HepG2 (cell line): Measurements from ENCODE around the gene BOD1L1. TPM values are rescaled to one million over a fixed set of nuclear protein-coding genes. Genes with fewer than 3 reads are reported as not detected.

Experiments used
- BCL3 ChIP-seq: sonication (generic); formaldehyde crosslinking; IDR thresholded peaks from 2 replicates; pipeline ENCODE4 v1.5.1; 2020; ENCODE audit warnings: mild to moderate bottlenecking, missing genetic modification reagents, moderate library complexity
- CHD4 ChIP-seq: fragments of 200-600 bp; sonication (generic); IDR thresholded peaks from 2 replicates; pipeline ENCODE4 v1.7.0; 2017; ENCODE audit warnings: mild to moderate bottlenecking, low read length, borderline replicate concordance
- FOXC1 ChIP-seq: sonication (generic); formaldehyde crosslinking; IDR thresholded peaks from 2 replicates; pipeline ENCODE4 v1.8.0; 2022; ENCODE audit warnings: mild to moderate bottlenecking, missing genetic modification reagents, borderline replicate concordance
- THAP11 ChIP-seq: IDR thresholded peaks from 2 replicates; pipeline ENCODE4 v1.6.1; 2016; ENCODE audit warnings: missing biosample characterization, missing genetic modification reagents
- ZBTB1 ChIP-seq: sonication (generic); formaldehyde crosslinking; IDR thresholded peaks from 2 replicates; pipeline ENCODE4 v1.4.0; 2020; ENCODE audit warnings: missing genetic modification reagents, borderline replicate concordance
- ZBTB46 ChIP-seq: sonication (generic); formaldehyde crosslinking; IDR thresholded peaks from 2 replicates; pipeline ENCODE4 v1.4.0; 2020; ENCODE audit warnings: mild to moderate bottlenecking, missing genetic modification reagents, borderline replicate concordance
- ZNF17 ChIP-seq: sonication (generic); formaldehyde crosslinking; IDR thresholded peaks from 2 replicates; pipeline ENCODE4 v1.5.0; 2020; ENCODE audit warnings: mild to moderate bottlenecking, missing genetic modification reagents
- ZNF605 ChIP-seq: sonication (generic); formaldehyde crosslinking; IDR thresholded peaks from 2 replicates; pipeline ENCODE4 v1.8.0; 2022; ENCODE audit warnings: mild to moderate bottlenecking, missing genetic modification reagents
- polyA plus RNA-seq, 8 experiments: library from polyadenylated mRNA; depleted of rRNA in 3 of 8; stranded (reverse) in 7 of 8; unstranded in 1 of 8; fragments of >200 nt; fragmentation: Illumina TruSeq in 4 of 8; extraction: Trizol in 4 of 8; gene quantifications; 2 replicates each; pipeline versions ENCODE4 v1.2.1 to v1.2.3, GENCODE V29; 2011 to 2016; ENCODE audit warnings: low read depth in 4 of 8, missing spikeins in 1 of 8, mixed read lengths in 1 of 8; ENCODE audit not compliant: insufficient read depth in 1 of 8
- total RNA-seq, 5 experiments: library from RNA; depleted of rRNA; stranded (reverse); fragments of >200 nt; fragmentation: Illumina TruSeq; extraction: Trizol; gene quantifications; 2 replicates each; pipeline ENCODE4 v1.2.3, GENCODE V29; 2016; ENCODE audit warnings: low read depth in 1 of 5
- TF ChIP-seq, protein P1 (sequence below), 2 experiments: fragments of 450-650 bp in 1 of 2; sonication (generic) in 1 of 2; formaldehyde crosslinking in 1 of 2; IDR thresholded peaks; 2 replicates each; pipeline versions ENCODE4 v1.6.1 to v1.8.0; 2016 to 2022; ENCODE audit warnings: antibody characterized with exemption in 1 of 2, mild to moderate bottlenecking in 1 of 2, missing genetic modification reagents in 1 of 2
- TF ChIP-seq, protein P2 (sequence below): IDR thresholded peaks from 2 replicates; pipeline ENCODE4 v1.6.1; 2016; ENCODE audit warnings: mild to moderate bottlenecking
- TF ChIP-seq, protein P3 (sequence below): sonication (generic); formaldehyde crosslinking; IDR thresholded peaks from 2 replicates; pipeline ENCODE4 v1.5.0; 2020; ENCODE audit warnings: mild to moderate bottlenecking, missing genetic modification reagents

The BOD1L1 gene
- total and polyA plus RNA-seq, 2 of the 13 experiments (the other 11 are each of a cell fraction or from before 2014, with no cell fraction given), result 11.7 to 17.9 TPM

DNA sequence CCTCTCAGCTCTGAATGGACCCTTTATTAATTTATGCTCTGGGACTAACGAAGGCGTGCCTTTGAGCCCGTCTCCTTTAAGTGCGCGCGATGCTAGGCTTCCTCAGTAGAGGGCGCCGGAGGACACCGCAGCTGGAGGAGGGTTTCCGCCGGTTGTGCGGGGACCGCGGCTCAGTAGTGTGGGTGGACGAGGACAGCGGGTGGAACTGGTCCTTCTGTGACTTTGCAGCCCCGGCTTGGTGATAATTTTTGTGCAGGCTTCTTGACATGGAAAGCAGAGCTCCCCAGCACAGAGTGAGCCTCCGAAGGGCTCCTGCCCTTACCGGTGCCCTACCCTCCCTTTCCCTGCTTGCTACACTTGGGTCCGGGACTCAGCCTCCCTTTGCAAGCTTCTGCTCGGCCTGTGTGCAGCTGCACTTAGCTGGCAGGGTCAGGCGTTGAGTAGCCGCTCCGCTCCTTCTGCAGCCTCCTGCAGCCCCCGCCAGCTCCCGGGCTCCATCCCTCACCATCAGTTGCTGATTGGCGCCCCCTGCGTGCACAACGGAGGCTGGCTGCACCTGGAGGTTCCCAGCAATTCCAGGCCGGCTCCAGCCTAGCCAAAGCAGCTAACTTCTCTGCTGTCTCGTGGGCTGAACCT, 26.8 kb upstream of the BOD1L1 start (continued):
- TF ChIP-seq, protein P1, sequence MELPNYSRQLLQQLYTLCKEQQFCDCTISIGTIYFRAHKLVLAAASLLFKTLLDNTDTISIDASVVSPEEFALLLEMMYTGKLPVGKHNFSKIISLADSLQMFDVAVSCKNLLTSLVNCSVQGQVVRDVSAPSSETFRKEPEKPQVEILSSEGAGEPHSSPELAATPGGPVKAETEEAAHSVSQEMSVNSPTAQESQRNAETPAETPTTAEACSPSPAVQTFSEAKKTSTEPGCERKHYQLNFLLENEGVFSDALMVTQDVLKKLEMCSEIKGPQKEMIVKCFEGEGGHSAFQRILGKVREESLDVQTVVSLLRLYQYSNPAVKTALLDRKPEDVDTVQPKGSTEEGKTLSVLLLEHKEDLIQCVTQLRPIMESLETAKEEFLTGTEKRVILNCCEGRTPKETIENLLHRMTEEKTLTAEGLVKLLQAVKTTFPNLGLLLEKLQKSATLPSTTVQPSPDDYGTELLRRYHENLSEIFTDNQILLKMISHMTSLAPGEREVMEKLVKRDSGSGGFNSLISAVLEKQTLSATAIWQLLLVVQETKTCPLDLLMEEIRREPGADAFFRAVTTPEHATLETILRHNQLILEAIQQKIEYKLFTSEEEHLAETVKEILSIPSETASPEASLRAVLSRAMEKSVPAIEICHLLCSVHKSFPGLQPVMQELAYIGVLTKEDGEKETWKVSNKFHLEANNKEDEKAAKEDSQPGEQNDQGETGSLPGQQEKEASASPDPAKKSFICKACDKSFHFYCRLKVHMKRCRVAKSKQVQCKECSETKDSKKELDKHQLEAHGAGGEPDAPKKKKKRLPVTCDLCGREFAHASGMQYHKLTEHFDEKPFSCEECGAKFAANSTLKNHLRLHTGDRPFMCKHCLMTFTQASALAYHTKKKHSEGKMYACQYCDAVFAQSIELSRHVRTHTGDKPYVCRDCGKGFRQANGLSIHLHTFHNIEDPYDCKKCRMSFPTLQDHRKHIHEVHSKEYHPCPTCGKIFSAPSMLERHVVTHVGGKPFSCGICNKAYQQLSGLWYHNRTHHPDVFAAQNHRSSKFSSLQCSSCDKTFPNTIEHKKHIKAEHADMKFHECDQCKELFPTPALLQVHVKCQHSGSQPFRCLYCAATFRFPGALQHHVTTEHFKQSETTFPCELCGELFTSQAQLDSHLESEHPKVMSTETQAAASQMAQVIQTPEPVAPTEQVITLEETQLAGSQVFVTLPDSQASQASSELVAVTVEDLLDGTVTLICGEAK (IDR thresholded peaks at IDR 0.05), result no peak
- TF ChIP-seq, protein P1 (CRISPR knock-in tag; IDR thresholded peaks at IDR 0.05), result peak; percentile 65
- TF ChIP-seq, protein P2, sequence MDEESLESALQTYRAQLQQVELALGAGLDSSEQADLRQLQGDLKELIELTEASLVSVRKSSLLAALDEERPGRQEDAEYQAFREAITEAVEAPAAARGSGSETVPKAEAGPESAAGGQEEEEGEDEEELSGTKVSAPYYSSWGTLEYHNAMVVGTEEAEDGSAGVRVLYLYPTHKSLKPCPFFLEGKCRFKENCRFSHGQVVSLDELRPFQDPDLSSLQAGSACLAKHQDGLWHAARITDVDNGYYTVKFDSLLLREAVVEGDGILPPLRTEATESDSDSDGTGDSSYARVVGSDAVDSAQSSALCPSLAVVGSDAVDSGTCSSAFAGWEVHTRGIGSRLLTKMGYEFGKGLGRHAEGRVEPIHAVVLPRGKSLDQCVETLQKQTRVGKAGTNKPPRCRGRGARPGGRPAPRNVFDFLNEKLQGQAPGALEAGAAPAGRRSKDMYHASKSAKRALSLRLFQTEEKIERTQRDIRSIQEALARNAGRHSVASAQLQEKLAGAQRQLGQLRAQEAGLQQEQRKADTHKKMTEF (CRISPR knock-in tag), result 0 out of 2 replicates have a peak, but pooled peaks have one; percentile 34
- TF ChIP-seq FOXC1 (CRISPR knock-in tag), result 0 out of 2 replicates have a peak, but pooled peaks have one; percentile 54
- TF ChIP-seq ZNF605 (CRISPR knock-in tag), result no peak
- TF ChIP-seq BCL3 (CRISPR knock-in tag), result no peak
- TF ChIP-seq THAP11 (CRISPR knock-in tag), result no peak
- no peak for TF ChIP-seq CHD4
- no peak for TF ChIP-seq ZNF17 (CRISPR knock-in tag)
- TF ChIP-seq, protein P3, sequence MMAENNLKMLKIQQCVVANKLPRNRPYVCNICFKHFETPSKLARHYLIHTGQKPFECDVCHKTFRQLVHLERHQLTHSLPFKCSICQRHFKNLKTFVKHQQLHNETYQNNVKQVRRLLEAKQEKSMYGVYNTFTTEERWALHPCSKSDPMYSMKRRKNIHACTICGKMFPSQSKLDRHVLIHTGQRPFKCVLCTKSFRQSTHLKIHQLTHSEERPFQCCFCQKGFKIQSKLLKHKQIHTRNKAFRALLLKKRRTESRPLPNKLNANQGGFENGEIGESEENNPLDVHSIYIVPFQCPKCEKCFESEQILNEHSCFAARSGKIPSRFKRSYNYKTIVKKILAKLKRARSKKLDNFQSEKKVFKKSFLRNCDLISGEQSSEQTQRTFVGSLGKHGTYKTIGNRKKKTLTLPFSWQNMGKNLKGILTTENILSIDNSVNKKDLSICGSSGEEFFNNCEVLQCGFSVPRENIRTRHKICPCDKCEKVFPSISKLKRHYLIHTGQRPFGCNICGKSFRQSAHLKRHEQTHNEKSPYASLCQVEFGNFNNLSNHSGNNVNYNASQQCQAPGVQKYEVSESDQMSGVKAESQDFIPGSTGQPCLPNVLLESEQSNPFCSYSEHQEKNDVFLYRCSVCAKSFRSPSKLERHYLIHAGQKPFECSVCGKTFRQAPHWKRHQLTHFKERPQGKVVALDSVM (CRISPR knock-in tag), result 0 out of 2 replicates have a peak, but pooled peaks have one; percentile 33
- TF ChIP-seq ZBTB1, result no peak
- no peak for TF ChIP-seq ZBTB46 (CRISPR knock-in tag)
